Measurements from ENCODE around the gene EGR1.
"Not testable (repeated sequence)": the region's sequence is repeated elsewhere in the genome, so short reads cannot be mapped to it uniquely, and the experiment has no call there.

The EGR1 gene

DNA sequence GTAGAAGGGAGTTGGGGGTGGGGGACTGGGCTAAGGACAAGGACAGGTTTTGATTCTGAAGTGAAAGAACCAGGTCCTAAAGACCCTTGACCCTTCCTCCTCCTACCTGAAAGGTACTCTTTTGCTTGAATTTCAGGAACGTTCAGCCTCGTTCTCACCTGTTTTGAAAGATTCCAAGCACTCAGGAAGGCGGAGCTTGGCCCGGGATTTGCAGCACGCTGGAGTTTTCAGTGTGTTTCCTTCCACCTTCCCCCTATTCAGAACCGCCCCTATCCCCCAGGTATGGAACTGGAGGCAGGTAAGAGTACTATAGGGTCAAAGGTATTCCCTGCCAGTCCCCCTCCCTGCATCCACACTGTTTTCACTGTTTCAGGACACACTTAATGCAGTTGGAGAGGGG, 7.1 kb downstream of the EGR1 start:
- no peak for DNase-seq (ENCODE audit: extremely low read depth, low read depth)
- TF ChIP-seq, protein P1, sequence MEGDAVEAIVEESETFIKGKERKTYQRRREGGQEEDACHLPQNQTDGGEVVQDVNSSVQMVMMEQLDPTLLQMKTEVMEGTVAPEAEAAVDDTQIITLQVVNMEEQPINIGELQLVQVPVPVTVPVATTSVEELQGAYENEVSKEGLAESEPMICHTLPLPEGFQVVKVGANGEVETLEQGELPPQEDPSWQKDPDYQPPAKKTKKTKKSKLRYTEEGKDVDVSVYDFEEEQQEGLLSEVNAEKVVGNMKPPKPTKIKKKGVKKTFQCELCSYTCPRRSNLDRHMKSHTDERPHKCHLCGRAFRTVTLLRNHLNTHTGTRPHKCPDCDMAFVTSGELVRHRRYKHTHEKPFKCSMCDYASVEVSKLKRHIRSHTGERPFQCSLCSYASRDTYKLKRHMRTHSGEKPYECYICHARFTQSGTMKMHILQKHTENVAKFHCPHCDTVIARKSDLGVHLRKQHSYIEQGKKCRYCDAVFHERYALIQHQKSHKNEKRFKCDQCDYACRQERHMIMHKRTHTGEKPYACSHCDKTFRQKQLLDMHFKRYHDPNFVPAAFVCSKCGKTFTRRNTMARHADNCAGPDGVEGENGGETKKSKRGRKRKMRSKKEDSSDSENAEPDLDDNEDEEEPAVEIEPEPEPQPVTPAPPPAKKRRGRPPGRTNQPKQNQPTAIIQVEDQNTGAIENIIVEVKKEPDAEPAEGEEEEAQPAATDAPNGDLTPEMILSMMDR (IDR thresholded peaks at IDR 0.05; ENCODE audit: low read depth, low read length): no peak

DNA sequence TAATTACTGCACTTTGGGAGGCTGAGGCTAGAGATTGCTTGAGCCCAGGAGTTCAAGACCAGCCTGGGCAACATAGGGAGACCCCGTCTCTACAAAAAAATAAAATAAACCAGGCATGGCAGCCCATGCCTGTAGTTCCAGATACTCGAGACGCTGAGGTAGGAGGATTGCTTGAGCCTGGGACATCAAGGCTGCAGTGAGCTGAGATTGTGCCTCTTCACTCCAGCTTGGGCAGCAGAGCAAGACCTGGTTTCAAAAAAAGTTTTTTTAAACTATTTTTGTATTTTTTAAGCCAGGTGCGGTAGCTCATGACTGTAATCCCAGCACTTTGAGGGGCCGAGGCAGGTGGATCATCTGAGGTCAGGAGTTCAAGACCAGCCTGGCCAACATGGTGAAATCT, 7.9 kb downstream of the EGR1 start:
- not testable (repeated sequence) for DNase-seq (ENCODE audit: extremely low read depth, low read depth)

DNA sequence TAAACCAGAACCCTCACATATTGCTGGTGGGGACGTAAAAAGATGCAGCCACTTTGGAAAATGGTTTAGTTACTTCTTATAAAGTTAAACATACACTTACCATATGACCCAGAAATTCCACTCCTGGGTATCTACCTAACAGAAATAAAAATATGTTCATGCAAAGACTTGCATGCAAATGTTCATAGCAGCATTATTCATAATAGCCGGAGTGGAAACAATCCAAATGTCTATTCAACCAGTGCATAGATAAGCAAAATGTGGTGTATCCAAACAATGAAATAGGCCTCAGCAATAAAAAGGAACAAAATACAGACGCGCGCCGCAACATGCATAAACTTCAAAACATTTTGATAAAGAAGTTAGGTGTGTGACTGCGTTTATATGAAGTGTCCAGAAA, 11.6 kb downstream of the EGR1 start:
- TF ChIP-seq, protein P1 (IDR thresholded peaks at IDR 0.05; ENCODE audit: low read depth, low read length): no peak
- DNase-seq (ENCODE audit: extremely low read depth, low read depth): no peak

DNA sequence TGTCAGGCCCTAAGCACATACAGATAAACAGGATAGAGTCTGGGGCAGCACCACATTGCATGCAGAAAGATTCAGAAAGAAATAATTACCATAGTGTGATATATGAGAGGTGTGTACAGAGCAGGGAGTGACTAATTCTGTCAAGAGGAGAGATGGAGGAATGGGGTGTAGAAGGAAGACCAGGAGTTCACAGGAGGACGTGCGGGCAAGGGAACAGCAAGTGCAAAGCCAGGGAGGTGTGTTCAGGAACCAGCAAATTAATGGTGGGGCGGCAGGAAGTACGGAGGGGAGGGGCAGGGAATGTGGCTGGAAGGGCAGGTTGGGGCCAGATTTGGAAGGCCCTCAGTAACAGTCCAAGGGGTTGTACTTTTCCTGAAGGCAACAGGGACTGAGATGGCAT, 17.4 kb downstream of the EGR1 start:
- DNase-seq (ENCODE audit: extremely low read depth, low read depth): no peak
- TF ChIP-seq, protein P1 (IDR thresholded peaks at IDR 0.05; ENCODE audit: low read depth, low read length): no peak

DNA sequence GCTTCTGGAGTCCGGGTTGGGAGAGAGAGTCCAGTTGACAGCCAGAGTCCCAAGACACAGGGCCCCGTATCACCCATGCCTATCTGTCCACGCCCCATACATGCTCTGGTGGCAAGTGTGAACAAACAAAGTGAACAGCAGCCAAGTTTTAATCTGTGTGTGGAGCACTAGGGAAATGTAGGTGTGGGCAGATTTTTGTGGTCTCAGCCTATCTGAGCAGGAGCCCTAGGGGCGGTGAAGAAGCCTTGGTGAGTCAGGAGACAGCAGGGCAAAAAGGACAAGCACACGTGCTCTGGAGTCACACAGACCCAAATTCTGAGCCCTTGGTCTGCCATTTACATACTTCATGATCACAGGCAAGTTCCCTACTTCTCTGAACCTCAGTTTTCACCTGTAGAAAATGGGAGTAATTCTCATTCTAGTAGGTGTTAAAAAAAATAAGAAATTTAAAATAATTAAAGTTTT, 23.2 kb downstream of the EGR1 start:
- TF ChIP-seq, protein P1 (IDR thresholded peaks at IDR 0.05; ENCODE audit: low read depth, low read length): no peak
- no peak for DNase-seq (ENCODE audit: extremely low read depth, low read depth)

DNA sequence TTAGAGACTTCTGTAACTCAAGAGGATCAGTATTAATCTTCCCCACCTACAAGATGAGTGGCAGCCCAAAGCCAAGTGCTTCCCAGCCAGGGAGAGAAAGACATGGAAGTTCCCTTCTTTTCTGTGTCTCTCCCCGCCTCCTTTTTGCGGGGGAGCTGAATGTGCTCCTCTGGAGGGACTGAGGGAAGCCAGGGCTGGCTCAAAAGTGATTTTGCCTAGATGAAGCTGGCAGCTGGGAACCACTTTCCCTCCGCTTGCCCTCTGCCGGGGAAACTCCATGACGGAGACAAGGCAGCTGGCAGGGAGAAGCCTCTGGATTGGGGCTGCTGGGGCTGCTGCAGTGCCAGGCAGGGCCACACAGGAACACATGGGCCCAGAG, 24.4 kb downstream of the EGR1 start:
- TF ChIP-seq, protein P1 (IDR thresholded peaks at IDR 0.05; ENCODE audit: low read depth, low read length): no peak
- DNase-seq (ENCODE audit: extremely low read depth, low read depth): no peak

DNA sequence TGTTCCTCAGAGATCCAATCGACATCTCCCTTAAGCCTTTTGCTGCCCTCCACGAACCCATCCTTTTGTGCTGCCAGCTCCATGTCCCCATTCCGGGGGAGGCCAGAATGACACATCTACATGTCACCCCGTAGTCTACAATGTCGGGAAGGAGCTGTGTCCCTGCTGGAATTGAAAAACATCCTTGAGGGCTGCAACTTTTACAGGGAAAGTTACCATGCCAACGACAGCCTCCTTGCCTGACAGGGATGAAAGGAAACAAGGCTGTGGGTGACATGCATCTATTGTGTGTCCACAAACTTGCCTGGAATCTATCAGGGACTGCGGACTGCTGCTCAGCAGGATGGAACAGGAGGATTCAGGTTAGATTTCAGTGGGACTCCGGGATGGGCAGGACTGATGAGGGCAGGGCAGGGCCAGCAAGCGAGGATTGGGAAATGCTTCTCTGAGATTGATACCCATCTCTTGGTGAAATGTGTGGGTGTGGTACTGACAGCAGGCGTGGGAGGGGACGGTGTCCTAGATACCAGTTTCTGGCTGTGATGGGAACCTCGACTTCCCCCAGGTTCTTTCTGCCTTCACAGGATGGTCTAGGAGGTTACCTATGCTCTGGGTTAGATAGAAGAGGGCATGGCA, 25.5 kb downstream of the EGR1 start:
- DNase-seq (ENCODE audit: extremely low read depth, low read depth): no peak
- TF ChIP-seq, protein P1 (IDR thresholded peaks at IDR 0.05; ENCODE audit: low read depth, low read length): no peak

DNA sequence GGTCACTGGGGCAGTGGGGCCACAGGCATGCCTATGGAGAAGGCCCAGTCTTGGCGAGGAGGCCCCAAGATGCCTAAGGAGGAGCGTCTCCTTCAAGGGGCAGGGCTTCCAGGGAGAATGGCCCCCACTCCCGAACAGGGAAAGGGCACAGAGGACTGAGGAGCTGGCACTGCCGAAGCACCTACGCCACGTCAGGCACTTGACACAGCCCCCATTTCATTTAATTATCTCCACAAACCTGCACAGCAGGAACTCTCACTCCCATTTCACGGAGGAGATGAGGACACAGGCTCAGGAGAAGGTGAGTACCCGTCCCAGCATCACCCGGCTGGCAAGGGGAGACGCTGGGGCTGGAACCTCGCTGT, 26.0 kb downstream of the EGR1 start:
- DNase-seq (ENCODE audit: extremely low read depth, low read depth): no peak
- TF ChIP-seq, protein P1 (IDR thresholded peaks at IDR 0.05; ENCODE audit: low read depth, low read length): no peak

Measured in AG09319 (cell line).